C4-2B (cell line): ENCODE results near the gene POLR2L.

ENCODE experiments used
- CTCF ChIP-seq: fragments of 450-650 bp; conservative IDR thresholded peaks from 2 replicates; pipeline ENCODE4 v1.5.1; 2017; ENCODE audit warnings: mild to moderate bottlenecking
- ZFX ChIP-seq: fragments of 450-650 bp; IDR thresholded peaks from 2 replicates; pipeline ENCODE4 v1.6.1; 2017

DNA sequence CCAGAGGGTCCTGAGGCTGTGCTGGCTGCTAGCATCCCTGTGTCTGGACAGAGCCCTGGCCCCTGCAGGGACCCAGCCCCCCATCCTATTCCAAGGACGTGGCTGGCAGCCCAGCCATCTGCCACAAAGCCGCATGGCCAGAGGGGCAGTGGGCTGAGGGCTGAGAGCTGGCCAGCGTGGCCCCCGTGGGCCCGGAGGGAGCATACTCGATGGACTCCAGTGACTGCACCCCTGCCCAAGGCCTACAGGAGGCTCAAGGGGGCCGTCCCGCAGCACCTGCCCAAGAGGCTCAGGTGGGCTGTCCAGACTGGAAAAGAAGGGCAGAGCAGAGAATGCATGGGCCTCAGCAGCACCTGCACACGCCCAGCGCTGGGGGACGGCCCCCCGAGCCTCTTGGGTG lies 13.5 kb upstream of the POLR2L start:
- TF ChIP-seq CTCF = no peak
- no peak for TF ChIP-seq ZFX
